HG03575 (cell line): Measurements from ENCODE around the gene SERPINB6.

ENCODE experiments used
- ATAC-seq: cut with Tn5 transposase; IDR thresholded peaks from one replicate; pipeline ENCODE4 v1.9.1; 2021; ENCODE audit not compliant: unreplicated experiment, insufficient number of reproducible peaks, low FRiP score; ENCODE audit errors: extremely low read depth

The SERPINB6 gene

DNA sequence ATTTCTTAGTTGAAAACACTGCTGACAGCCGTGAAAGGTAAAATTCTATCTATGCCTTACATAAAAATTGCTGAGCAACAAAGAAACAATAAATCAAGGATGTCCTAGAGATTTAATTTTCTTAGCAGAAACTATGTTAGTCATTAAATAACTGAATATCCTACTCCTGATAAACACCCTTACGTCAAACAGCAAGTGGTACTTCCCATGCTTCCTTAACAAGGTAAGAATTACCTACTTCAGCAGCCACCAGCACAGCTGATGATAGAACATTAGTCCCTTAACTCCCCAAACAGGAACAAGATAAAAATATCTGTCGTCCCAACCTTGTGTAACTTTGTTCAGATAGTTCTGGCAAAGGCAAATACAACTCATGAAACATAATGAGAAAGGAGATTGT is 8.7 kb downstream of the SERPINB6 start:
- ATAC-seq, result no peak

DNA sequence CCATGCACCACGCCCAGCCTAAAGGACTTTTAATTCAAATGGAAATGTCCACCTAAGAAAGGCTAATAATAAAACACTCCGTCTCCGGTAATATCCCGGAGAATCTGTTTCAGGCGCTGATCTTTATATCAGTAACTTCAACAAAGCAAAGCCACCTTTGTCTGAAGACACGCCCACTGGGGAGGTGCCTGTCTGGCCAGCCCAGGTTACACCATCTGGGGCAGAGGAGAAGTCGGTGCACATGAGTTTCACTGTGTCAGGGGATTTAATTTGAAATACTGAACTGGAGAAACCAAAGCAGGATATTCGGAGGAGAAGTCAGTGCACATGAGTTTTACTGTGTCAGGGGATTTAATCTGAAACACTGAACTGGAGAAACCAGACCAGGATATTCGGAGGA is 9.4 kb downstream of the SERPINB6 start:
- no peak for ATAC-seq

DNA sequence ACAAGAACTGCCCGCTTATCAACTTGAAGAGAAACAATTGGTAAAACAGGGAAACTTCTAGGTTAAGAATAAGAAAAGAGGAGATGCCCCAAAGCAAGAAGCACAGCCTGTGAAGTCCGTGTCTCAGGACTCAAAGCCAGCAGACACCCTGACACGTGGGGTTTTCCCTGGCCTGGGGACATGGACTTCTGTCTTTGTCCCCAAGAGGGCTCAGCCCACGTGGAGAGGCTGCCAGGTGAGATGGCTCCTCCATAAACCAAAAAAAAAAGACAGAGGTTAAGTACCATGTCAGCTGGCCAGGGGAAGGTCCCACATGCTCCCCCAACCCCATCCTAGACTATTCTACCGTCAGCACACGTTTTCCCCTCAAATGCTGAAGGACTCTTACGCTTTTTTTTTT is 9.9 kb downstream of the SERPINB6 start:
- no peak for ATAC-seq

DNA sequence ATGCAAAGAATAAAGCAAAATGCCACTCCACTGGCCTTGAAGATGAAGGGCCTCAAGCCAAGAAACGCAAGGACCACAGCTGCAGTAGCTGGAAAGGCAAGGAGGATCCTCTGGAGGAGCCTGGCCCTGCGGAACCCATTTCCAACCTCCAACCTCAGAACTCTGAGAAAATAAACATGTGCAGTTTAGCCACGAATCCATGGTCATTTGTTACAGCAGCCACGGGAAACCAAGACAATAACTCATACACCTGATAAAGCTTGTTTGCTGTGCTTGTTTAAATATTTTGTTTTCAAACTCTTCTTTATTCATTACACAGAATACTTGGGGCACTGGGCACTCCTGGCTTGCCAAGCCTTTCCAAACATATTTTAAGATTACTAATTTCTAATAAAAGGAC is 10.4 kb downstream of the SERPINB6 start:
- no peak for ATAC-seq

DNA sequence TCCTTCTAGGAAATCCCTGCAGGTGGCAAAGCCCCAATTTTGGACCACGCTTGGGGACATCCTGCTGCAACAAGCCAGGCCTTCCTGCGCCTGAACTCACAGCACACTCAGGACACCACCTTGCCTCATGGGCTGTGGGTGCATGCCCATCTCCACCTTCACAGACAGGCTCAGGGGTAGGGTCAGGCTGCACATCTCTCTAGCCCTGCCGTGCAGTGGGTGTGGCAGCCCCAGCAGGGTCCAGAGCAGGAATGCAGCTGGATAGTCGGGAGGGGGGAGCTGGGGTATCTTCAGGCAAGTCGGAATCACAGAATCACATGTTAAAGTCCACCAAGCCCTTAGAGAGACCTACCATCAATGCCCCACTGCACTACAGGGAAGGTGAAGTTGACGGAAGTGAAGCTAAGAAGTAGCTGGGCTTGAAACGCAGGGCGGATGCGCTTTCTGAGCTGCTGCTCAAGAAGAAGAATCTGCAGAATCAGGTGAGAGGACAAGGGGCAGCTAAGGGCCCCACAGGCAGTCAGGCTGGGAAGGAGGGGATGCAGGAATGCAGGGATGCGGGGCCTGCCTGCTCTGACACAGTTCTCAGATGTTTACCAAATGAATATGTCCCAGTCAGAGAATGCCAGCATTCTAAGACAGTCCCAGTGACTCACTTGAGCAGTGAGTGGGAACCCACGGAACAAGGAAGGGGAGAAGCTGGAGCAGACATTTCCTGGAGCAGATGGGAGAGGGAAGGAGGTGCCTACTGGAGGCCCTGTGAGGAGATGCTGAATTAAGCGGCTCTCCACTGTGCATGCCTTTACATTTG is 11.3 kb downstream of the SERPINB6 start:
- no peak for ATAC-seq

DNA sequence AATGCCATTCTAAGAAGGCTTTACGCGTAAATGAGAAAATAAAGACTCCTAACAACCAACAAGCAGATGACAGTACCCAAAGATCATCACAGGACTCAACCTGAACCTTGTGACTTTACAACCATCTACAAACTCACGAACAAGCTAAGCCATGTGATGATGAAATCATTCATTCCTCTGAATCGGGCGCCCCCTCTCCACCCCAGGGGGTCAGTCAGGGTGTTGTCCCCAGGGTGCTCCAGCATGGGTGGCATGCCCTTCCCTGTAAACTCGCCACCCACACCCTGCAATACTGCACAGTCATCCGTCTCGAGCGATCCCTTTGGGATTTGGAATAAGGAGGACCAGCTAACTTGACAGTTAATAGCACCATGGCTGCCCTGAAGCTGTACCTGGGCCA is 12.6 kb downstream of the SERPINB6 start:
- ATAC-seq, result no peak

DNA sequence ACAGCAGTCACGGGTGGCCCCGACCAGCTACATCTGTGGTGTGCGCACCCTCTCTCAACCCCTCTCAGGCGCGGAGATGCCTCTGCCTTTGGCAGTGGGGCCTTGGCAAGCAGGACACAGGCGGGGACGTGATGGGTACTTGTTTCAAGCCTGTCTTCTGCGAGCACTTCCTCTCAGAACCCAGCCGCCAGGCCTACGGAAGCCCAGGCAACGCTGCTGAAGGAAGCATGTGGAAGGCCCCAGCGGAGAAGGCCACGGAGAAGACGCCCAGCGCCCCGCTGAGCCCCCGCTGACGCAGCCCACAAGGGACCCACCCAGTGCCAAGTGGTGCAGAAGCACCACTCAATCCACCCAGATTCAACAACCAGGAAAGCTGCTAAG is 13.0 kb downstream of the SERPINB6 start:
- ATAC-seq, result no peak

DNA sequence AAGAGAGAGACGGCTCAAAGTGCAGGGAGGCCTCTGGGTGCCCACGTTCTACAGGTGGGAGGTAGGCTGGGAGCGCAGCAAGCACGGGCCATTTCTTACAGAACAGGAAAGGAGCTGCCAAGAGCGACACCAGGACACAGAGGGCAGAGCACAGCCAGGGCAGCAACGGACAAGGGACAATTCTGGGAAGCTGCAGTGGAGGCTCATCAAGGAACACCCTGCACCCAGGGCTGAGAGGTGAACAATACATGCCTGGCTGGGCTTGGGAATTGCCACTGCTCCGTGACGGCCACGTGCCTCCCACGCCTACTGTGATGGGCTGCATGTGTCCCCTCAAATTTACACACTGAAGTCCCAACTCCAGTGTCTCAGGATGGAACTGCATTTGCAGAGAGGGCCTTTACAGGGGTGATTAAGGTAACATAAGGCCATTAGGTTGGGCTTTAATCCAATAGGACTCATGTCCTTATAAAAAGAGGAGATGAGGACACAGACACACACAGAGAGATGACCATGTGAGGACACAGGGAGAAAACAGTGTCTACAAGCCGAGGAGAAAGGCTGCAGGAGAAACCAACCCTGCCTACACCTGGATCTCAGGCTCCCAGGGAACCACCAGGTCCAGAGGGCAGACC is 13.6 kb downstream of the SERPINB6 start:
- no peak for ATAC-seq

DNA sequence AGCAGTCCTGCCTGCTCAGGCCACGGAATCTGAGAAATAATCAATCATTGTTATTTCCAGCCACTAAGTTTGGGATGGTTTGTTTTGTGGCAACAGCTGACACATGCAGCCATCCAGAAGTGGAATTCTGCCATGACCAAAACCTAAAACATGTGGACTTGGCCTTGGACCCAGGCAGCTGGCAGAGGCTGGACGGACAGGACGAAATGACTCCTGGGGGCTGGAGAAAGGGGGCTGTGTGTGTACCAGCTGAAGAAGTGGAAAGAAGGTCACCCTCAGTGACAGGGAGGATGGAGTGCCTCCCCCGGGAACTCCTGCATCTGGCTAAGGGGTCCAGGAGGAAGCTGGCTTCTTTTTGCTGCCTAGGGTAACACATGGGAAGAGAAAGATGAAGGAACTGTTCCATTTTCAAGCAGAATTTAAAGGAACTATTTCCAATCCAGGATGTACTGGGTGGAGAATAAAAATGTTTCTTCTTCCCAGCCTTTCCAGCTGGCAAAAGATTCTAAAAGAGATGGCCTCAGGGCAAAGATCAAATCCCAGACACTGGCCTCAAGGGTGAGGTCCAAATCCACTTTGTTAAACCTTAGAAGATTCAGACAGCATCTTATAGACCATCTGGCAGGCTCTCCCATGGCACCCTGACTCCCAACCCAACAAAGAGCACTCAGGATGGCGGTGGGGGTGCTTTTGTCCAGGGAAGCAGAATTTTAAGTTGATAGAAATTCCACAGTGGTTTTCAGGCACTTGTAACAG is 14.3 kb downstream of the SERPINB6 start:
- ATAC-seq, result no peak

DNA sequence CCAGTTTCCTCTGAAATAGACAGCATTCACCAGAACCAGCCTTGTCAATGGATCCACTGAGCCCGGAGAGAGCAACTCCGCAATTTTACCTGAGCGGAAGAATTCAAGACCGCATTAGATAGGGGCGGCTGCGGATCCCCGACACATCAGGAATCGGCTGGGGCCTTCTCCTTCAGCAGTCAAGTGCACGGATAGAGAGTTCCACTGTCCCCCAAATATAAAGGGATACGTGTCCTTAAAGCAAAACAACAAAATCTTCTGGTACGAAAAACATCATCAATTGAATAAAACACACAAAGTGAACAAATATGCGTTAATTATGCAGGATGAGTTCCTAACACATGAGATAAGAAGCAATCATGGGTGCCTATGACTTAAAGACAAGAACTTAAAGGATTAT is 18.3 kb downstream of the SERPINB6 start:
- no peak for ATAC-seq

DNA sequence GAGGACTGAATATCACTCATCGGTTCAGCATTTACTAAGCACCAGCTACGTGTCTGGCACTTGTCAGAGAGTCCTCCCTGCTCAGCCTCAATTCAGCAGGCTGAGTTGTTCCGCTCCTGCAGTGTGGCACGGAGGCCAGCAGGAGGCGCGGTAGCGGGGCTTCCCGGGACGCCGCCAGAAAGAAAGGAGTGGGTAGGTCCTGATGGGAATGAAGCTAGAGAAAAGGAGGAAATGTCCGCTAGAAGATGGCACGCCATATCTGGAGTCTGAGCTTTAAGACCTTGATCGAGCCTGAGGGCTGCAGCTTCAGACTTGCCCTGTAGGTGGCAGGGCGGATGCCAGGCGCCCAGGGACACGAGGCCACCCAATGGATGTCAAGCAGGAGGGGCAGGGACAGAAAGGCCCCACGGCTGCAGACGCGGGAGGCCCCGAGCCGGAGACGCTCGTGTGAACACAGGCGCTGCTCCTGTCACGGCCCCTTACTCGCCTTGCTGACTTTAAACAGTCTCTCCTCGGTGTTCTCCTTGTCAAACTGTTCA is 18.7 kb downstream of the SERPINB6 start:
- no peak for ATAC-seq

DNA sequence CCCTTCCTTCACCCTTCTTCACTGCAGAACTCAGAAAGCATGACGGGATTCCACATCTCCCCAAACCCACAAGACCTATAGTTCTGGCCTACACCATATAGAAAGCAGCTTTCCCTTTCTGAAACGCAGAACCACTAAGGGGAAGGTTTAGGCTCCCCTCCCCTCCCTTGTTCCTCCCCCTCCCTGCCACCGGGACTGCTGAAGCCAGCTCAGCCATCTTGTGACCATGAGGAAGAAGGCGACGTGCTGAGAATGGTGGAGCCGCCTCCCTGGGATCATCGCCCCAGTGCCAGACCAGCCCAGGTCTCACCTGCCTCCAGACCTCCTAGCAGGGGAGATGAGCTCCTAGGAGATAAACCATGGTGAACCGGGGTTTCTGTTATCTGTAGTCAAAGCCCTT is 19.6 kb downstream of the SERPINB6 start:
- no peak for ATAC-seq

DNA sequence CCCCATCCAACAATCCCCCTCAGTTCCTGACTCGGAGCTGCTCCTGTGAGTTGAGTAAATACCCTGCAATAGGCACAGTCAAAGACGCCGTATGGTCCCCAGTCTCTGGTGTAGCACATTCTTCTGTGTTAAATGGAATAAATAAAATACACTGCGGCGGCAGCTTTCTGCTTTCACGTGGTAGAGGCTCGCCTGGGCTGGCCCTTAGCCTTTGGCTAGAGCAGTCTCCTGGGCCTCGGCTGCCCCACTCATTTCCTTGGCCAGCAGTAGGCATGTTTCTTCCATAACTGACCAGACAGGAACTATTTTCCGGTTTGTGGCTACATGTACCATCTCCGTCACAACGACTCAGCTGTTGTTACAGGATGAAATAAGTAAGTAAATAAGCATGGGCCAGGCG is 20.7 kb downstream of the SERPINB6 start:
- no peak for ATAC-seq

DNA sequence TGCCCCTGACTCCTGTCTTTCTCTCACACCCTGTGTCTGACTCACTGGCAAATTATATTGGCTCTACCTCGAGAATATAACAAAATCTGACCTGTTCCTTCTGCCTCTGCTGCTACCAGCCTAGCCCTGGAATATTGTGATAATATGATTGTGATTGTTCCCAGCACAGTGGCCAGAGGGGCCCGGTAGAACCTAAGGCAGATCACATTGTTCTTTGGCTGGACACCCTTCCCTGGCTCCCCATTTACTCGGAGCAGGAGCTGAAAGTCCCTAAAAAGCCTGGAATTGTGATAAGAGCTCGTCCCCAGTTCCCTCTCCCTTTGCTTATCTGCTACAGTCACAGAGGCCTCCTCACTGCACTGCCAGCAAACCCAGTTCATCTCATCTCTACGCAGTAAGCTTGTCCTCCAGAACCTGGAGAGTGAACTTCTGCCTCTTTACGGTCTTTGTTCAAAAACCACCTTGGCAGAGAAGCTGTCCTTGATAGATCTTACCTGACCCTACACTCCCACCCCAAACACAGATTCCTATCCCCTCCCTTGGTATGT is 21.8 kb downstream of the SERPINB6 start:
- no peak for ATAC-seq

DNA sequence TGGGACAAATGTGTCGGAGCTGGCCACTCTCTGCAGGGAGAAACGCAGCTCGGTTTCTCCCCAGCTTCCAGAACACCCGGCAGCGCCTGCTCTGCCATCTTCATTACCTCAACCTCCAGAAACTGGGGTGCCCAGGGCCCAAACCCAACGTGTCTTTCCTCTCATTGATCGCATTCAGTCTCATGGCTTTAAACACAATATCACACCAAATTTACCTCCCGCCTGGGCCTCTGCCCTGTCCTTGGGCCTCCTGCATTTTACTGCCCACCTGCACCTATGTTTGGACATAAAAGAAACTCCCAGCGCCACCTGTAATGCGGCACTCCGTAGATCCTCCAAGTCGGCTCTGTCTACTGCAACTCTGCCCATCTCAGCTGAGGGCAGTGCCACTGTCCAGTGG is 22.2 kb downstream of the SERPINB6 start:
- ATAC-seq, result no peak

DNA sequence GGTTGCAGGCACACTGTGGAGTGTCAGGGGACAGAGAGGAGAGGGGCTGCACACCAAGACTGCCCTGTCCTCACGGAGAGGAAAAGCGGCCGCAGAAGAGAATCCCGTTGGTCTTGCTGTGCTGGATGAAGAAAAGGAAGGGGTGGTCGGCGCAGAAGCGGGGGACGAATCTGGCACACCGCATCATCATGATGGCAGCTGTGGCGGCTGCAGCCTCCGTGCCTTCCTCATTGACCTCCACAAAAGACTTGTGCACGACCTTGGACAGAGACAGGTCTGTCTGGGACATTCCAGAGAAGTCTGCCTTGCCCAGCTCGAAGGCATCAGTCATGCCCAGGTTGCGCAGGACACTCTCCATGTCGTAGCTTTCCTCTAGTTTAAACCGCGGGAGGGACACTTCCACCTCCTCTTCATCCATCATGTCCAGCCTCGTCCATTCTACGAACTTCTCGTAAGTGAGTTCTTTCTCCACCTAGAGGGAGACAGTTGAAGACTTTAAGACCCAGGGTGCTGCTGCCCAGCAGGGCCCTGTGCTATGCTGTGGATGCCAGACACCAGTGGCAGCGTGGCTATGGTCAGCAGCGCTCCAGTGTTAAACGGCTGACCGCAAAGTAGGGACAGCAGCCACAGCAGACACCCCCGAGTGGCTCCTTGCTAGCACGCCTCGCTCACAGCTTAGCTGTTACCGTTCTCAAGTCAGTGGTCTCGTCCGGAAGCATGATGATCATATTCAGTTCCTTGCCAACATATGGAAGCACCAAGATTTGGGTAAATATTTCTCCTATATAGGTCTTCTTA is 22.9 kb downstream of the SERPINB6 start:
- no peak for ATAC-seq

DNA sequence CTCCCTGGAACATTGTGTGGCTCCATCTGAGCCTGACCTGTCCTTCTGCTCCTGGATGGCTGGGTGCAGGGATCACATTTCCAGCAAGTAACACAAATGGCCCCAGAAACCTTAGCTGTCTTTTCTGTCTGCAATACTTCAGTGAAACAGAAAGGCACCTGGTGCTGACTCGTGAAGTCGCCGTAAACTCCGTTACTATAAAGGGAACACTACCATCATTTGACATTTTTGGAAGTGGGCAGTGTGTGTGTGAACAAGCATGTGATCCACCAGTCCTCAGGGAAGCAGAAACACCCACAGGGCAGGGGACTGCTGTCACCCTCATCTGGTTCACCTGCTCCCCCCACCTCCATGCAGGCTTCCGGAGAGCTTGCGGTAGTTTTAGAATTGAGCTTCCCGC is 23.9 kb downstream of the SERPINB6 start:
- no peak for ATAC-seq

DNA sequence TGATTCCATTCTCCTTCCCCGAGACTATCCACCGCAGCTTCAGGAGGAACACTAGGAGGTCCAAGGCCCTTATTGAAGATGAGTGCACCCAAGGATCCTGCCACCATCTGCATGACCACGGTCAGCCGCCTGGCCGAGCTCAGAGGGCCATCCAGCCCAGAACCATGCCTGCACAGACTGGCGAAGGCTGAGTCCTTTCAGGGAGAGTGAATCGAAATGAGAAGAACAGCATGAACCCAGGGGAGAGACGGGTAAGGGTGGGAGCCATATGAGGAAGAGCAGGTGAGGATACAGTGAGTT is 26.3 kb downstream of the SERPINB6 start:
- no peak for ATAC-seq
